ENCODE results near the gene PPP1R1B. TPM values are rescaled to one million over a fixed set of nuclear protein-coding genes. Genes with fewer than 3 reads are reported as not detected.

PPP1R1B gene
- total RNA-seq, 1 donor from 2014 or later = 9.3 TPM

DNA sequence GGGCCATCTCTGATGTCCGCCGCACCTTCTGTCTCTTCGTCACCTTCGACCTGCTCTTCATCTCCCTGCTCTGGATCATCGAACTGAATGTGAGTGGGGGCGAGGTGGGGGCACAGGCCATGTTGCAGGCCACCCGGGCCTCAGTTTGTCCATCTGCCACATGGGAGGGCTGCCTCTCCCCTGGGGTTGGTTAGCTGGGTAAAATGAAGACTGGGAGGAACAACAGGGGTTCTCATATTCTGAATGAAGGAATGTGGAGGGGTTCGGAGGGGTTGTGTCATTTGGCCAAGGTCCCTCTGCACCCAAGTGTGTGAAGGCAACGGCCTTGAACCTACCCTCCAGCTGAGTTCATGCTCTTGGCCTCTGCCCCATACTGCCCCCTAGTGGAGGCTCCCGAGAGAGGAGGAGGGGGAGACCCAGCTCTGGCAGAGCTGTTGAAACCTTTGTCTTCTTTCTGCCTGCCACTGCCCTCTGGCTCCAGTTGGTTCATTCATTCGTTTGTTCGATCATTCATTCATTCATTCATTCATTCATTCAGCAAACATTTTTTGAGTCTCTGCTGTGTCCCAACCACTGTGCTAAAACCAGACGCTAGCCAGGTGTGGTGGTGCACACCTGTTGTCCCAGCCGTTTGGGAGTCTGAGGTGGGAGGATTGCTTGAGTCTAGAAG, 27.0 kb downstream of the PPP1R1B start:
- no peak for DNase-seq (ENCODE audit: extremely low spot score in 2 of 2)
- intact Hi-C loops (cut with DNase I) = no loop called here
- Histone ChIP-seq H3K9me3 (no peaks in the 10 kb centered on the region), H3K27ac (no peak overlapping the region), H3K4me3 (no peak overlapping the region), H3K36me3 (peaks cover 0 to 17% of the 10 kb centered on the region in 2 donors), H3K4me1 (peaks cover 25% of the 10 kb centered on the region), H3K27me3 (no peaks in the 10 kb centered on the region)
- TF ChIP-seq POLR2A (IDR thresholded peaks at IDR 0.05) (no peak), CTCF (IDR thresholded peaks at IDR 0.05) (peak; percentile 17 to 43 (median 22)), POLR2AphosphoS5 (IDR thresholded peaks at IDR 0.05; ENCODE audit: insufficient read depth in 1 of 2, low read depth in 1 of 2) (no peak)

DNA sequence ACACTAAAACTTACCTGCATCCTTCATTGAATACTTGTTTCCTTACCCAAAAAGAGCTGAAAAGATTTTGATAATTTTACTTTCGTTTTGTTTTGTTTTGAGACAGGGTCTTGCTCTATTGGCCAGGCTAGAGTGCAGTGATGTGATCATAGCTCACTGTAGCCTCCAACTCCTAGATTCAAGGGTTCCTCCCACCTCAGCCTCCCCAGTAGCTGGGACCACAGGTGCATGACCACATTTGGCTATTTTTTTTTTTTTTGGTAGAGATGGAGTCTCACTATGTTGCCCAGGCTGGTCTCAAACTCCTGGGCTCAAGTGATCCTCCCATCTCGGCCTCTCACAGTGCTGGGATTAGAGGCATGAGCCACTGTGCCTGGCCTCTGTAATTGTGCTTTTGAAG, 28.4 kb downstream of the PPP1R1B start:
- intact Hi-C loops (cut with DNase I) = no loop called here
- no peak for DNase-seq (ENCODE audit: extremely low spot score in 2 of 2)
- TF ChIP-seq POLR2AphosphoS5 (IDR thresholded peaks at IDR 0.05; ENCODE audit: insufficient read depth in 1 of 2, low read depth in 1 of 2) (no peak), POLR2A (IDR thresholded peaks at IDR 0.05) (no peak), CTCF (IDR thresholded peaks at IDR 0.05) (no peak)
- Histone ChIP-seq H3K27ac (no peak overlapping the region), H3K9me3 (no peaks in the 10 kb centered on the region), H3K36me3 (peaks cover 0 to 21% of the 10 kb centered on the region in 2 donors), H3K4me3 (no peak overlapping the region), H3K27me3 (no peaks in the 10 kb centered on the region), H3K4me1 (peaks cover 28% of the 10 kb centered on the region)

- Histone ChIP-seq H3K36me3 (peaks cover 0 to 42% of the 10 kb centered on the region in 2 donors), H3K9me3 (no peaks in the 10 kb centered on the region), H3K4me3 (no peak overlapping the region), H3K27ac (peak overlapping the region; percentile 26), H3K4me1 (peaks cover 39% of the 10 kb centered on the region), H3K27me3 (no peaks in the 10 kb centered on the region)
- DNase-seq (ENCODE audit: extremely low spot score in 2 of 2) = no peak
- TF ChIP-seq CTCF (IDR thresholded peaks at IDR 0.05) = no peak
- no peak for TF ChIP-seq POLR2A (IDR thresholded peaks at IDR 0.05)
- TF ChIP-seq POLR2AphosphoS5 (IDR thresholded peaks at IDR 0.05; ENCODE audit: insufficient read depth in 1 of 2, low read depth in 1 of 2) = no peak
- intact Hi-C loops (cut with DNase I) = no loop called here
These were observed 31.6 kb downstream of the PPP1R1B start for GRCh38 chr17:39658346-39658745.

GRCh38 chr17:39658760-39659159, 32.0 kb downstream of the PPP1R1B start:
- H3K27me3 ChIP-seq = no peaks in the 10 kb centered on the region
- no peak overlapping the region for H3K4me3 ChIP-seq
- H3K27ac ChIP-seq = peak overlapping the region; percentile 26
- TF ChIP-seq POLR2AphosphoS5 (IDR thresholded peaks at IDR 0.05; ENCODE audit: insufficient read depth in 1 of 2, low read depth in 1 of 2) = no peak
- TF ChIP-seq POLR2A (IDR thresholded peaks at IDR 0.05) = no peak
- no peak for TF ChIP-seq CTCF (IDR thresholded peaks at IDR 0.05)
- H3K9me3 ChIP-seq = no peaks in the 10 kb centered on the region
- DNase-seq (ENCODE audit: extremely low spot score in 2 of 2) = no peak
- intact Hi-C loops (cut with DNase I) = no loop called here
- peaks cover 0 to 42% of the 10 kb centered on the region in 2 donors for H3K36me3 ChIP-seq
- H3K4me1 ChIP-seq = peaks cover 39% of the 10 kb centered on the region

GRCh38 chr17:39659279-39660010, 32.7 kb downstream of the PPP1R1B start:
- no peak overlapping the region for H3K4me3 ChIP-seq
- no peaks in the 10 kb centered on the region for H3K9me3 ChIP-seq
- no peak for TF ChIP-seq POLR2A (IDR thresholded peaks at IDR 0.05)
- TF ChIP-seq CTCF (IDR thresholded peaks at IDR 0.05) = no peak
- peak overlapping the region; percentile 26 for H3K27ac ChIP-seq
- peaks cover 0 to 42% of the 10 kb centered on the region in 2 donors for H3K36me3 ChIP-seq
- intact Hi-C loops (cut with DNase I) = no loop called here
- peaks cover 42% of the 10 kb centered on the region for H3K4me1 ChIP-seq
- DNase-seq (ENCODE audit: extremely low spot score in 2 of 2) = no peak
- no peaks in the 10 kb centered on the region for H3K27me3 ChIP-seq

Data from vagina (tissue), 2 donors.